HG02970 (cell line): ENCODE measurements around the gene KIAA1958.

Source experiments
- ATAC-seq: cut with Tn5 transposase; IDR thresholded peaks from one replicate; pipeline ENCODE4 v1.9.1; 2021; ENCODE audit warnings: mild to moderate bottlenecking, moderate library complexity, moderate number of reproducible peaks; ENCODE audit not compliant: unreplicated experiment, low FRiP score

KIAA1958 gene

DNA sequence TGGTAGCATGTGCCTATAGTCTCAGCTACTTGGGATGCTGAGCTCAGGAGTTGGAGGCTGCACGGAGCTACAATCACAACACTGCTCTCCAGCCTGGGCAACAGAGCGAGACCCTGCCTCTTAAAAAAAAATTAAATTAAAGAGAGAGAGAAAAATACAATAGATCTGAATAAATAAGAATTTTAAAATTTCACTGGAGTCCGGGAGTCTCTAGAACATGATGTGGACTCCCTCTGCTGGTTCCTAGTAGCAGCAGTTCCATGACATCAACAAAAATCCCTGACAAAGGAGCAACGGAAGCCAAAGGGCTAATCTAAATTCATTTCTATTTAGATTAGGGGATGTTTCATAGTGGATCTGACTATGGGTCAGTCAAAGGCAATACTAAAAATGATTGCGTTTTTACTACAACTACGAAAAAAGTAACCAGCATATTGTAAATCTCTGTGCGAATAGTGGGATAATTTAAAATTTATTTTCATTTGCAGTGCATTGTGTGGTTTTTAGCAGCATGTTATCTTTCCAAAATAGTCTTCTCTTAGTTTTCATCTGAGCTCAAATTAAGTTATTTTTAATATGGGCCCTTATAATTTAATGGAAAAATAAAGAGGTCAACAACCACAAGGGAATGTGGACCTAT, 224.5 kb downstream of the KIAA1958 start:
- no peak for ATAC-seq

DNA sequence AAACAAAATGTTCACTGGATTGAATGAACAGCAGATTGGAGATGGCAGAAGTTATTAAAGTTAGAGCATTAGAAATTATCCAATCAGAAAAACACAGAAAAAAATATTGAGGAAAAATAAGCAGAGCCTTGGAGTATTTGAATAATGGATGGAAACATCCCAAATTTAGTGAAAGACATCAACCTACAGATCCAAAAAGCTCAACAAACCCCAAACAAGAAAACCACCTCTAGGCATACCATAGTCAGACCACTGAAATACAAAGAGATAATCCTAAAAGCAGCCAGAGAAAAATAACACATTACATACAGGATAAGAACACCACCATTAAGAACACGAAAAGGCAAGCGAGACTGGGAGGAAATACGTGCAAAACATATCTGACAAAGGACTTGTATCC, 226.1 kb downstream of the KIAA1958 start:
- no peak for ATAC-seq

- ATAC-seq = peak; percentile 94
Observed at GRCh38 chr9:112717661-112718331, 231.2 kb downstream of the KIAA1958 start, which contains the start of gene INIP. INIP (minus strand) TSS chr9:112718117; CDS start chr9:112716485, 1,632 bp downstream.
